Midbrain (tissue), 1 donor: ENCODE results near the gene SCN4B.

Experiments
- DNase-seq: peaks from one replicate; lab custom pipeline; 2025; lab: John Stamatoyannopoulos, UW

Gene SCN4B

DNA sequence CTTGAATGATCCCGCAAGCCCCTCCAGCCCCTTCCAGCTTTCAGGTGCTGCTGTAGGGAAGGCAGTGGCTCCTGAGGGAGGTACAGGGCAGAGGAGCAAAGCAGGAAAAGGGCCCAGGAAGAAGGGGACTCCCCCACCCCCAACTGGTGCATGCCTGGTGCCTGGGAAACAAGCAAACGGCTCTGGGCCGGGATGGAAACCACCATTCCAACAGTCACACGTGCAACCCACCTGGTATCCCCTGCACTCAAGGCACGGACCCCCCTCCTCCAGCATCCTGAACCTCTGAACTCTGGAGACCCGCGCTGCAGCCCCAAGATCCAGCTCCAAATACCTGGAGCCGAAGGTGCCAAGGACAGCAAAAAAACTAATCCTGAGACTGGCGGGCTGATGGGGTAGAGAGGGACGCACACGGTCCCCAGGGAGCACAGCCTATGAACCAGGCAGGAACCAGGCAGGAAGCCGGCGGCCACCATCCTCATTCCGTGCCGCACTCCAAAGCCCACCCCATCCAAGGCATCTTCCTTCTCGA is 537 bp downstream of the SCN4B start:
- no peak for DNase-seq

DNA sequence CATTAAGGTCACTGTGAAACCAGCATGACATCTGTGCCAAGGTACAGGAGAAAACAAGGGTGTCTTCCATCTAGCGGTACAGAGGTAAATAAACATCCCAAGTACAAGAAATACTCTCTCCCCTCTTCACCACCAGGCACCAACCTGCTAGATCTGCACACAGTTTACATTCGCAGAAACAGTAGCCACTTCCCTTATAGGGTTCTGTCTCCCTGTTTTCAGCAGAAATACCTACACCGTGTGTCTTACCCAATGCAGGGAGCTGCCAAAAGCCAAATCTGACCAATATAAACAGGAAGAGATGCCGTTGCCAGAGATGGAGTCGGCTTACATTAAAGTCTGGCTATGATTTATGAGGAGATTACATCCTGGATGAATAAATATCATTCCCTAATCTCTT is 1.2 kb downstream of the SCN4B start:
- DNase-seq, result no peak

DNA sequence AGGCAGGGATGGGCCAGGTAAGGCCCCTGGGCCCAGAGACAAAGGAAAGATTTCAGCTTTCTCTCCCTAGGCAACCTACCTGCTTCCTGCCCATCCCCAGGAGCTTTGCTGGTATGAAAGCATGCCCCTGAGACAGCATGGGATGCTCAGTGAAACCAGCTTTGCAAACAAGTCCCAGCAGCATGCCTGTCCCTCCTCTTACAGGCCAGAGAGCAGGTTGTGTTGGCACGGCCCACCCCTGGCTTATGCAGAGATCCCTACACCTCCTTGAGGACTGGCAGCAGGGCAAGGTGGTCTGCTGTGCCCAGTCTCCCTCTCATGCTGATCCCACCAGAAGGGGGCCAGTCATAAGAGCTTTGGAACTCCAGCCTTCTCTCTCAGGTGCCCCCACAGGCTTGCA is 3.1 kb downstream of the SCN4B start:
- no peak for DNase-seq

DNA sequence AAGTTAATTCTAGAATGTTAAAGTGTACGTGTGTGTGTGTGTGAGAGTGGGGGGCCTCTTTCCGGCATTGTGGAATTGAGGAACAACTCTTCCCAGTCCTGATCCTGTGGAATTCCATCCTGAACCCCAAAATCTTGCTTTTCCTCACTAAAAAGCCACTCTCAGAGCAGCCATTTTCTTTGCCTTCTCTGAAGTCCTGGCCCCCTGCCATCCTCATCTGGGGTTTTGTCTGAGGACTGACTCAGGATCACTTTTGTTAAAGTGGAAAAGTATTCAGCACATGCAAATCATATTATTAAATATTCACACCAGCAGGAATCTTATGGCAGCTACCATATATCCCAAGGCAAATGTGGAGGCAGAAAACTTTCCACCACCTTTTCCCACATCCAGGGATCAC is 3.8 kb downstream of the SCN4B start:
- no peak for DNase-seq

DNA sequence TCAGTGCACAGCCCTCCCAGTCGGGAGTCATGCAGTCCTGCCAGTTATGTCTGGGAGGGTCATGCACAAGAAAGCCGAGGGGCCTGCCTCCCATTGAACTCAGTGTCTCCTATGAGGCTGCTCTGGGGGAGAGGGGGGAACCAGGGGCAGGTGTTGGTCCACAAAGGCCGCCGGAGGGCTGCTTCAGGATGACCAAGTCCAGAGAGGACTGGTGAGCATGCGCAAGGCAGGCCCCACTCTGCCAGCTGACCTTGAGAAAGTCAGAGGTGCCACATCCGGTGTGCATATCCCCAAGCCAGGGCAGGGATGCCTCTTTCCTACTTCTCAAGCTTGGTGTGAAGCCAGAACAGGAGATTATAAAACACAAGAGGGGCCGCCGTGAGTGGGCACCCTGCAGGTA is 4.4 kb downstream of the SCN4B start:
- DNase-seq, result no peak

DNA sequence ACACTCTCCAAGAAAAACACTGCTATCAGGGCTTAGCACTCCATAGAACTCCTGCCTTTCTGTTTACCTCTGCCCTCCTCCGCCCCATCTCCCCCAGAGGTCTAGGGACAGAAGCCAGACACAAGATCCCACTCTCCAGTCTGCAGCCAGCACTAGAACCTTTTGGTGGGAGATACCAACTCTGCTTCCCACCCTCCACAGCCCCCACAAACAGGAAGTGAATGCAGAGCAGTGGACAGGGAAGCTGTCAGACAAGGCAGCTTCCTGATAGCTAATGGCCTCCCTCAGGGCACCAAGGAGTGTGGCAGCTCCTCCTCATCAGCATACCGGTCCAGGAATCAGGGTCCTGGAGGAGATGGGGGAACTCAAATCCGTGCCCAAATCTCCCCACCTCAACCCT is 5.1 kb downstream of the SCN4B start:
- no peak for DNase-seq

DNA sequence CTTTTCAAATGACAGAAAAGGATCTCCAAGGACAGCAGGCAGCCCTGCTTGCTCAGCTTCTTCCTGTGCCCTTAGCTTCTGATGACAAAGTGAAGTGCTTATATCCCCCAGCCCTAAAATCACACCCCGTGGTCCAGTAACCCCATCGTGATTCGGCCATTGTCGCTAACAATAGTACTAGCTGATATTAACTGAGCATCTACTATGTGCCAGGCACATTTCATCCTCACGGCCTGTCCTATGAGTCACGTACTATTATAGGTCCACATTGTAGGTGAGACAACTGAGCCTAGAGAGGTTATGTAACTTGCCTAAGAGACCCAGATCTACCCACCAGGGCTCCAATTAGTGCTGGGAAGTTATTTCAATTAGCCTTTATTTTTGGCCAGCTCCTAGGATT is 6.1 kb downstream of the SCN4B start:
- DNase-seq, result no peak

DNA sequence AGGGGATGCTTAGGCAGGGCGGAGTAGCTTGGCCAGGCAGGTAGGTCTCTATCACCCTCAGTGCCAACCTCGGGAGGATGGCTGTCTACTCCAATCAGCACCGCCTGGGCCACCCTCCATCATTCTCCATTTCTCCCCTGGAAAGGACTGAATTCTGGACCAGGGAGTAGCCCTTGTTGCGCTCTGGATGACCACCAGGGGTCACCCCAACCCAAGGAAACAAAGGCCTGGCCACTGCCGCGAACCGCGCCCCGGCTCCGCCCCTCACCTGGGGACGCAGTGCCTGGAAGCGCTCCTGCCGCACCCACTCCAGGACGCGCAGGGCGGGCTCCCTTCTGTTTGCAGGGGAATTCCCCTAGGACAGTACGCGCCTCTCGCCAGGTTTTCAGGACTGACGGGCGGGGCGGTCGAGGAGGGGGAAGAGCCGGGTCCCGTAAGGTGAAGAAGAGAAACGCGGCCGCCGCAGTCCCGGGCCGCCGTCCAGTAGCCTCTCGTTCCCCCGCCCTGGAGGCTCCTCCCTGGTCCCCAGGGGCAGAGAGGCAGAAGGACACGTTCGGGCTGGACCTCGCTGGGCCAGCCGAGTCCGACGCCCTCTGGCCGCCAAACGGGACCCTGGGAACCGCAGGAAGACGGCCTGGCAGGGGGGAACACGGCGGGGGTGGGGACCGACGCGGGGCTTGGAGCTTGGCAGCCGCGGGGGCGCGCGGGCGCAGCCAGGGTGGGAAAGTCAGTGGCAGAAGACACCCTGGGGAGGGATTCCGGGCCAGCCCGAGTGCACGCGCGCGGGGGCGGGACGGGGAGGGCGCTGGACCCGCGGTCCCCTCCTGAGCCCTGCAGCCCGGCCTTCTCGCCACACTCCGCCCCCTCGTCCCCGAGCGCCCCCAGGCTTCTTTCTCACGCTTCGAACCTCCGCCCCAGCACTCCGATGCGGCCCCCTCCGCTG is 7.1 kb downstream of the SCN4B start:
- DNase-seq, result peak; percentile 76

DNA sequence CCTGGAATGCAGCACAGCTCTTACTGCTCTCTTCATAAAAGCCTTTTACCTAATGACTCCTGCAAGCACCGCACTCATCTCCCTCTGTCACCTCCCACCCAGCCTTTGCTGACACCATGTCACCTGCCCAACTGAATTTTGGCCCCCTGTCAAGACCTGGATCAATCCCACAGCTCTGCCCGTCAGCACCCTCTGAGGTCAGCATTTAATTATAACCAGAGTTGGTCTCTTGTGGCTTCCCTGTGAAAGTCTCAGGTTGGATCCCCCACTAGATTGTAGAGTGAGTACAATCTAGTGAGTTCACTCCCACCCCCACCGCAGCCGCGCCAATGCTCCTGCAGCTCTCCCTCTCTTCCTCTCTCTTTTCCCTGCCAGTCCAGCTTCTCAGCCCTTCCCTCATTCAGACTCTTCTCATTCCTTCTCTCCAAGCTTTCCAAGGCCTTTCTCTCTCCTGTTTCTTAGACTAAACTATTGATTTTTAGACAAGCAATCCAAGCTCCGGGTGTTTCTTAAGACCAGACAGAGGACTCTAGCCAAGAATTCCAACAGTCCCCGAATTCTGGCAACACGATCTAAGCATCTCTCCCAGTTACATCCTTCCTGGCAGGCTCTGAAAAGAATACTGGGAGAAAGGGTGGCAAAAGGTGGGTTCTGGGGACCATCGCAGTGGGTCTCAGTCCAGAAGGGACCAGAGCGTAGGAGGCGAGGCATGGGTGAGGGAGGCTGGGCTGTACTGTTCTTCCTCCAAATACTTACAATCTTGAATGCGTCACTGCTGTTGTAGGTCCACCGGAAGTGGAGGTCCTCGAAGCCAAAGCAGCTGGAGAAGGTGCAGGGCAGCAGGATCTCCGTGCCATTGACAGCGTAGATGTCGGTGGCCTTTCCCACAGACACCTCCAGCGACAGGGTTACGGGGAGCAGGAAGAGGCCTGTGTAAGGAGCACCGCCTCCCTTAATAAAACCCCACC is 8.0 kb downstream of the SCN4B start:
- no peak for DNase-seq

DNA sequence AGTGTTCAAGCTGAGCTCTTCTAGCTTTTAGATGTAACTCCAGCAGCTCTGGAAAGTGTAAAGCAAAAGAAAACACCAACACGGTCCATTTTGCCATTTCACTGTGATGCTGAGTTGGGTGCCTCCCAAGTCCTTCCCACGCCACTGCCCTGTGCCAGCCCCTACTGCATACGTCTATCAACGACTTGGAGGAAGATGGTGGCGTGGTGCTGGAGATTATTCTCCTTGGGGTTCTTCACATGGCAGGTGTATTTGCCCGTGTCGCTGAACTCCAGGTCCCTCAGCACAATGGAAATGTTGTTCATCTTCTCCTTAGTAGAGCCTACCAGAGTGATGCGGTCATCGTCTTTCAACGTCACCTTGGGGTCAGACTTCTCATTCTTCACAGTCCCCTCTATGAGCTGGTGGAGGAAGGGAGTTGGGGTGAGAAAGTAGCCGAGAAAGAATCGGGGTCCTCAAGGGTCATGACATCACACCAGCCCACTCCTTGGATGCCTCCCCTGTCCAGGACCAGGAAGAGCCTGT is 8.9 kb downstream of the SCN4B start:
- DNase-seq, result no peak

DNA sequence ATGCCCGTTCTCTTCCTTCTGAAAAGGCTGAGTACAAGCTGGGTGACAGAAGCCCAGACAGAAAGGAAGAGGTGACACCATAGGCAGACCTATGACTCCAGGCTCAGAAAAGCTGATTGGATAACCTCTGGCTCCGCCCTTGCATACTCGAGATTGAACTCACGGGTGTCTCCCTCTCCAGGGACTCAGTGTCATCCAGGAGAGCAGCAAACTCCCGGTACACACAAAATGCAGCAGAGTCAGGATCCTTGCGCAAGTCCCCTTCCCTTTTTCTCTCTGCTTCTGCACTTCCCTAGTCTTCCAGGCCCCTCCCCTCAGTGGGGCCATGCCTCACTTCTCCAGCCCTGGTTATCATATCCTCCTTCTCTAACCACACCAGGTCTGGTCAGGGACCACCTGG is 9.8 kb downstream of the SCN4B start:
- peak; percentile 8 for DNase-seq

DNA sequence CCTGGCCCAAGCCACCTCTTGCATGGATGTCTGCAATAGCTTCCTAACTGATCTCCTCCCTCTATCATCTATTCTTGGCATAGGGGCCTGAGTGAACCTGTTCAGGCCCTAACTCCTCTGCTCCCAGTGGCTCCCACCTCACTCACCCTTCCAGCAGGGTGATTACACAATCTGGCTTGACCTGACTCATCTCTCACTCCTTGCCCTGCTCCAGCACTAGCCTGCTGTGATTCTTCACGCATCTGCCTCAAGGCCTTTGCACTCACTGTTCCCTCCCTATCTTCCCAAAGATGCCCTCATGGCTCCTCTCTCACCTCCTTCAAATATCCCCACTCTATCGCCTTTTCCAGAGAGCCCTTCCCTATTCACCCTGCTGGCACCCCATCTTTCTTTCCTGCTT is 10.5 kb downstream of the SCN4B start:
- no peak for DNase-seq

DNA sequence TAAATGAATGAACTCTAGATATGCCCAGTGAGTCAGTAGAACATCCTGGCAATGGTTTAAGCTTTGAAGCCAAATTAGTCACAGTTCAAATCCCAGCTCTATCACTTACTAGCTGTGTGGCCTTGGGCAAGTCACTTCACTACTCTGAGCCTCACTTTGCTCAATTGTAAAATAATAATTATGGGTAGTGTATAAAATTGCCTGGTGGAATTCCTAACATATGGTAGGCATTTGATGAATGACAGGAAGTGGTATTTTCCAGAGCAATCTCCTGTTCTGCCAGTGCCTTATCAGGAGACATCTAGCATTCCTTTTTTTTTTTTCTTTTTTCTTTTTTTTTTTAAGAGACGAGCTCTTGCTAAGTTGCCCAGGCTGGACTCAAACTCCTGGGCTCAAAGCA is 13.0 kb downstream of the SCN4B start:
- DNase-seq, result no peak

DNA sequence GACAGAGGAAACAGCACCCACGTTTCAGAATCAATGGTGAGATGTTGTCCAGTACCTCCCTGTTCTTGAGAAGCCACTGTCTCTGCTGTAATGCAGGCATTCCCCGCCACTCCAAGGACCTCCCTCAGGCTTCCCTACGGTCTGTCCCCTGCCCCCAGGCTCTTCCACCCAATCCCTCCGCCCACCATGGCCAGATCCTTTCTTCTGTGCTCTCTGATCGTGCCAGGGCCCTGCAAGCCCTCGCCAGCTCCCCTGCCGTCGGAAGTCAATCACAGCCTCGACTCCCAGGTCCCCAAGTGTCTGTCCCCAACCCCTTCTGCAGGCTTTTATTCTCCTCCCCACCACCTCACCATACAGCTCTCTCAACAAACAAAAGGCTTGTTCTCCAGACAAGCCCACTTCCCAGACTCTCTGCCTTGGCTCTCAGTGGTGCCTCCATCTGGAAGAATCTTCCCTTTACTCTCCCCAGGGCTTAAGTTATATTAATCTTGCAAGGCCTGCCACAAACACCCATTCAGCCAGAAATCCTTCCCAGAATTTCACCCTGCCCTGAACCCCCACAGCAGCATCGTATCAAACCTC is 13.7 kb downstream of the SCN4B start:
- no peak for DNase-seq

DNA sequence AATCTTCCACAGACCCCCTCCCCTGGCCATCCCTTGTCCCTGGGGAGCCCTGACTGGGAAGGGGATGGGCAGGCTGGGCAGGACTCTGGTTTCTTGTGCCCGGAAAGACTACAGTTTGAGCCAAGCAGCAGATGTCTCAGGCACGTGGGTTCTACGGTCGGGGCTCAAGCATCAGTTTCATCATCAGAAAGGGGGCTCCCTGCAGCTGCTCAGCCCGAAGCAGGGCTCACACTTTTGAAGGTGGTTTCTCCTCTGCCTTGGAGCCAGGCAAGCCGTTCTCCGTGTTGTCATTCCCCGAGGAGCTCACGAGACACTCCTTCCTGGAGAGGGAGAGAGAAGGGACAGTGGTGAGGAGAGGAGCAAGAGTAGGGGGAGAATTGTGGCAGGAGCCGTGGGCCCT is 15.8 kb downstream of the SCN4B start:
- DNase-seq, result no peak

DNA sequence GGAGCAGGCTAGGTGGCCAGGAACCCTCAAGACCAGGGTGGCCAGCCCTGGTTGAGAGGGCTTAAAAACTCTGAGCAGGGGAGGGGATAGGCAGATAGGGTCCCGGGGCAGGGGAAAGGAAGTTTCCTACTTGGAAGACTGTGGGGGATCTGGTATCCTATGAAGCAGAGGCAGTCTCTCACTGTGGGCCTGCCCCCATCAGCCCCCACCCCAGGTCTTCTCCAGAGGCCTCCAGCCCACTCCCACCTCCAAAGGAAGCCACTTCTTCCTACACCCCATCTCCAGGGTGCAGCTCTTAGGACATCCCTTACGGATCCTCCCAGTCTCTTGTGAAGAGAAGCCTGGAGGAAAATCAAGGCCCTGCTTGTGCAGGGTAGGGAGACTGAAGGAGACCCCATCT is 16.3 kb downstream of the SCN4B start:
- DNase-seq, result no peak

DNA sequence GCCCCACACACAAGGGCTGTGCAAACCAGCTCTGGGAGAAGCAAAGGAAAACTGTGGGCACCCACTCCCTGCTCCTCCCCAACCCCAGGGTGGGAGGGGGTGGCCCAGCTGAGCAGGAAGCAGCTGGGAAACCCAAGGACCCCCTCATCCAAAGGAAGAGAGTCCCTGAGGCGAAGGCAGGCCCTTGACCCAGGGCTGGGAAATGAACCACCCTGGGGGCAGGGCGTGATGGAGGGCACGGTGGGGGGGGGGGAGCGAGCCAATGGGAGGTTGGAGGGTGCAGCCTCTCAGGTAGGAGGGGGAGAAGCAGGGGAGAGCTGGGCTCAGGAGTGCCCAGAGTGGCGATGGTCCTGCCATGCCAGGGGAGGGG is 16.8 kb downstream of the SCN4B start:
- no peak for DNase-seq

DNA sequence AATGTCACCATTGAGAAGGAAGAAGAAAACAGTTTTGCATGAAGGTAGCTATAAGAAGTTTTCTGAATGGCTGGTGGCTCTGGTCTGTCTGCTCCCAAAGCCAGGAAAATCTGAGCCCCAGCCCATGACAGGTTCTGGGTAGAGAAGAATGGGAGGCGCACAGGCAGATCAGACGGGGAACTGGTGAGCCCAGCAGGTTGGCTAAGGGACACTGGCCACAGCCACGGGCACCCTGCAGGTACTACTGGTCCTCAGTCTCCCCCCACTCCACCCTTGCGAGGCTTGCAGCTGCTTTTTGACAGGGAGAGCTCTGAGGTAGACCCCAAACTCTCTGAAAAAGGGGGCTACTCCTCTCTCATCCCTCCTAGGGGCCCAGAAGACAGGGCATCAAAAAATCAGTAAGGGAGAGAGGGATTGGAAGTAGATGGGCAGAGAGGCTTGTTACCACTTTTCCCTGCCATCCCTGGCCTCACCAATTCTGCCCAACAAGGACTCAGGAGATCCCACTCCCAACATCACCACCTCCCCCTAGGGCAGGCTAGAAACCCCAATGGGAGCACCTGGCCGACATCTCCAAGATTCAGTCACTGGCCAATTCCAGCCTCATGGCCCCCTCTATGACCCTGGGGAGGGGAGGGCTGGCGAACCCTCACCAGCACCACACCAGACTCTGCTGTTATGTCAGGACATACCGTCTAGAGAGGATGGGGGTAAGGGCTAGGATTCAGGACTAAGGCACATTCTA is 17.4 kb downstream of the SCN4B start:
- no peak for DNase-seq

DNA sequence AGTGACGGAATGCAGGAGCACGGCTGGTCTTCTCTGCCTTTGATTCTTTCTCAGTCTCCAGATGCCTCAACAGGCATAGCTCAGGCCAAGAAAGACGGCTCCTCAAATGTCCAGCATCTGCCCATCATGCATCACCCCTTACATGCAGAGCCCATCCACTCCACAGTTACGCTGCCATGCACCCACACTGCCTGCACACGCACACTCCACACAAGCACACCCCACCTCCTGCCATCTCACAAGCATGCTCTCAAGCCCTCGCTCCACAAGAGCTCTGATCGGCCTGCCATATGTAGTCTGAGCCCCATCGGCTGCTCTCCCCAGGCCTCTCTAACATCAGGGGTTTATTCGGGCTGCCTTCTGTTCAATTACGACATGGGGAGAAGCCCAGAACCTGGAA is 18.8 kb downstream of the SCN4B start:
- no peak for DNase-seq

DNA sequence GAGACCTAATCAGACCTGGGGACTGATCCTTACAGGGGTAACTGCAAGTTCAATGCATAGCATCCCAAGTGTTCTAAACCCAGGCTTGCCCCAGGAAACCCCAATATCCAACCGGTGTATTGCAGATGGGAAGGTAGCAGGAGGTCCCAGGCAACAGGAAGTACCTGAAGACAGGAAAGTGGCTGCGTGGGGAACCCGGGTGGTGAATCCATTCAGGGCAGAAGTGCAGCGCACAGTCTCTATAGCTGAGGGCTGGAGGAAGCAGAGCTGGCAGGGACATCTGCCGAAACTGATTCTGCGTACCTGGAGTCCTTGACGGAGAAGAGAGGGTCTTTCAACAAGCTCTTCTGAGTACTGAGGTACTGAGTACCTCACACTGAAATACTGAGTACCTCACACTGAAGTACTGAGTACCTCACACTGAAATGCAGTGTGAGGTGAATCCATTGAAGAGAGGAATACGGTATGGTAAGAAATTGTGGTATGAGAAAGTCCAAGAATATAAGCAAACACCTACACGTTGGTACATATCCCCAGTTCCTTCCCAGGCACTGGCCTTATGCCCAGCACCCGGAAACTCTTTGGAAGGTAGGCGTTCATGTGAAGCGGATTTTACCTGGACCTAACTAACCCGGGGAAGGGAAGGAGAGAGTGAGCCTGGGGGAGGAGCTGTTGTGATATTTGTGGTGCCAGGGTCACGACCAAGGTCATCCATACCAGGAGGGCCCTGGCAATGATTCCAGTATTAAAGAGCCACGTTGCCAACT is 20.1 kb downstream of the SCN4B start:
- DNase-seq, result no peak
